ENCODE data around the gene APOF.
"Not testable (repeated sequence)": the region's sequence is repeated elsewhere in the genome, so short reads cannot be mapped to it uniquely, and the experiment has no call there.

The APOF gene, protein sequence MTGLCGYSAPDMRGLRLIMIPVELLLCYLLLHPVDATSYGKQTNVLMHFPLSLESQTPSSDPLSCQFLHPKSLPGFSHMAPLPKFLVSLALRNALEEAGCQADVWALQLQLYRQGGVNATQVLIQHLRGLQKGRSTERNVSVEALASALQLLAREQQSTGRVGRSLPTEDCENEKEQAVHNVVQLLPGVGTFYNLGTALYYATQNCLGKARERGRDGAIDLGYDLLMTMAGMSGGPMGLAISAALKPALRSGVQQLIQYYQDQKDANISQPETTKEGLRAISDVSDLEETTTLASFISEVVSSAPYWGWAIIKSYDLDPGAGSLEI

DNA sequence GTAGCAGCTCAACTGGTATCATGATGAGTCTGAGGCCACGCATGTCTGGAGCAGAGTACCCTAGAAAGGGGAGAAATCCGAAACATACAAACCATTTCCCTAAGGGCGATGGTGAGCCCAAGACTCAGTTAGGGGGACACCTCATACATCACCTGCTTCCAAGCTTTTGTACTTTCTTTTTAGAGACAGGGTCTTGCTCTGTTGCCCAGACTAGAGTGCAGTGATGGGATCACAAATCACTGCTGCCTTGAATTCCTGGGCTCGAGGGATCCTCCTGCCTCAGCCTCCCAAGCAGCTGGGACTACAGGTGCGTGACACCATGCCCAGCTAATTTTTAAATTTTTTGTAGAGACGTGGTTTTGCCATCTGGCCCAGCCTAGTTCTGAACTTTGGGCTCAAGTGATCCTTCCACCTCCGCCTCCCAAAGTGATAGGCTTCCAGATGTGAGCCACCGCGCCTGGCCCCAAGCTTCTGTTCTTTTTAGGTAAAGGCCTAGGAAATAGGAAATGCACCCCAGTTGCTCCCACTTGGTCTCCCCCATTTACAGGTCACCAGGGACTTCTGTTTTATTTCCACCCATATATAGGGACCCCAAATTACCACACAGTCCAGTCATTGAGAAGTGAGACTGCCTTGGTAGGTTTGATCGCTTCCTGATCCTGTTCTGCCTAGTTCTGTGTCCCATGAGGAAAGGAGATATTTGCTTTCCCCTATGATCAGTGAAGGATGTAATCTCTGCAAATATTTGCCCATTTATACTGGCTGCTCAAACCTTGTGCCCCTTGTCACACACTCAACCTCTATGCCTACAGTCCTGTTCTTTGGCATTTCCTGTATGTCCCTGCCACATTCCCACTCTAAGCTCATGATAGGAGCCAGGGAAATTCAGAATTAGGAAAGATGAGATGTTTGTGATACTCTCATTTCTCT is at the start of gene APOF:
Gene APOF, minus strand, starts transcription at position 728 of the 930 bp plus-strand sequence. Its CDS starts 112 bp downstream, at position 616.
- no peak for DNase-seq

GRCh38 chr12:56411781-56412639 is 49.4 kb upstream of the APOF start:
- no peak for DNase-seq

- no peak for DNase-seq
Observed at GRCh38 chr12:56410768-56411167, 48.1 kb upstream of the APOF start.

DNA sequence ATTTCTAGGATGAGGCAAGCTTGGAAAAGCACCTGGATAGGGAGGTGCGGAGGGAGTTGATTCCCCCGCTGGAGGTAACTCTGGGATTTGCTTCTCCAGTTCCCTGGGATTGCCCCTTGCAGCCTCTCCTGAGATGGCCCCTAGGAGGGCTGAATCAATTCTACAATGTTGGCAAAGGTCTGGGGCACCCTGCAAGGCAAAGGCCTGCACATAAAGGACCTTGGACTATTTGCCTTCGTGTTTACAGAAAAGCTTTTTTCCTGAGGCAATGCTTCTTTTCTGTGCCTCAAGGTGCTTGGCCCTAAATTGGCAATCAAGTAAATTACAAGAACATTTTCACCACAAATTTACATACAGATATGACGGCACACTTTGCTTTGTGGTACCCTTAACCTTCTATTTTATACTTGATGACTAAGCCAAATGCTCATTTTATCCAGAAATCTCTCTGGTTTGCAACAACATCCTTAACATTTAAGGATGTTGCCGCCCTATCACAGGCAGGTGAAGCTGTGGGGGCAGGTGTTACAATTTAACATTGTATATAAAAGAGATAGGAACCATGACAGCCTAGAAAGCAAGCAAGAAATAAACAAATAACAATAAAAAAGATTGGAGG is 46.3 kb upstream of the APOF start:
- DNase-seq: no peak

DNA sequence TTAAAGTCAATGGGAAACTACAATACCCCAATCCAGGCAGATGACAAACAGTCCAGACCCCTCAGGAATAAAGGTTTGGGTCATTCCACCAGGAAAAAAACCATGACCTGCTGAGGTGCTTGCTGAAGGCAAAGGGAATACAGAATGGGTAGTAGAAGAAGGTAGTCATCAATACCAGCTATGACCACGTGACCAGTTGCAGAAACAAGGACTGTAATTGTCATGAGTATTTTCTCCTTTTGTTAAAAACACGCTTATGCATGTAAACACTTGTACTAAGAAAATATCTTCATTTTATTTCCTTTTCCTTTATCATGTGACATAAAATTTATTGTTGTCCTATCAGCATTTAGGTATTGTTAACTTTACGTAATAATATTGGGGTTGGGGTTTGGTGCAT is 41.6 kb upstream of the APOF start:
- DNase-seq: not testable (repeated sequence)

DNA sequence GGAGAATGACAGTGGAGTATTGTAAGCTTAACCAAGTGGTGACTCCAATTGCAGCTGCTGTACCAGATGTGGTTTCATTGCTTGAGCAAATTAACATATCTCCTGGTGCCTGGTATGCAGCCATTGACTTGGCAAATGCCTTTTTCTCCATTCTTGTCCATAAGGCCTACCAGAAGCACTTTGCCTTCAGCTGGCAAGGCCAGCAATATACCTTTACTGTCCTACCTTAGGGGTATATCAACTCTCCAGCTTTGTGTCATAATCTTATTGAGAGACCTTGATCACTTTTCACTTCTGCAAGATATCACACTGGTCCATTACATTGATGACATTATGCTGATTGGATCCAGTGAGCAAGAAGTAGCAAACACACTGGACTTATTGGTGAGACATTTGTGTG is 39.0 kb upstream of the APOF start:
- not testable (repeated sequence) for DNase-seq

DNA sequence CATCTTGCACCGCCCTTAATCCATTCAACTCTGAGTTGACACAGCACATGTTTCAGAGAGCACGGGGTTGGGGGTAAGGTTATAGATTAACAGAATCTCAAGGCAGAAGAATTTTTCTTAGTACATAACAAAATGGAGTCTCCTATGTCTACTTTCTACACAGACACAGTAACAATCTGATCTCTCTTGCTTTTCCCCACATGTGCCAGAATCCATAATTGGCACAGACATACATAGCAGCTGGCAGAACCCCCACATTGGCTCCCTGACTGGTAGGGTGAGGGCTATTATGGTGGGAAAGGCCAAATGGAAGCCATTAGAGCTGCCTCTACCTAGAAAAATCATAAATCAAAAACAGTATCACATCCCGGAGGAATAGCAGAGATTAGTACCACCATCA is 38.5 kb upstream of the APOF start:
- not testable (repeated sequence) for DNase-seq

- DNase-seq: not testable (repeated sequence)
Observed at GRCh38 chr12:56399466-56399865, 36.8 kb upstream of the APOF start.

DNA sequence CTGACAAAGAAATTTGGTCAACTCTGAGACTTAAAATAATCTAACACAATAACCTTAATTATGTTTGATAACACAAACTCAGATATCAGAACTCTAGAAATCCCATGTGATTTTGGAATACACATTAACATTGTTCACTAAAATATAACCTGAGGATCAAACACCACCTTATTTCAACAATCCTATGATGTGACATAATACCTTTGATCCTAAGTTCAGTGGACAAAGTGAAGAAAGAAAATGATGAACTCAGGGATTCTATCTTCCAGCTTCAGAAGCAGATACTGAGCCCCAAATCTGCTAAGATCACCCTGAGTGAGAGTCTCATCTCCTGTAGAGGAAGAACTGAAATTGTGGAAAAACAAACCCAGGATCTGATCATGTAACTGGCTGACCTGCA is 35.7 kb upstream of the APOF start:
- no peak for DNase-seq

DNA sequence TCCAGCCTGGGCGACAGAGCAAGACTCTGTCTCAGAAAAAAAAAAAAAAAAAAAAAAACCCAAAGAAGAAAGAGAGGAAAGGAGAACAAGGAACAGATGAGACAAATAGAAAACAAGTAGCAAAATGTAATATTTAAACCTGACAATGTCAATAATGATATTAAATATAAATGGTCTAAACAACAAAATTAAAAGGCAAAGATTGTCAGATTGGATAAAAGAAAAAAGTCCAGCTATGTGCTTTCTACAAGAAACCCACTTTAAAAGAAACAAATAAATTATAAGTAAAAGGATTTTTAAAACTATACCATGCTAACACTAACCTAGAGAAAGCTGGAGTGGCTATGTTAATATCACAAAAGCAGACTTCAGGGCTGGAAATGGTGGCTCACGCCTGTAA is 29.7 kb upstream of the APOF start:
- no peak for DNase-seq

GRCh38 chr12:56391721-56392120 is 29.1 kb upstream of the APOF start:
- no peak for DNase-seq

GRCh38 chr12:56389412-56389811 is 26.8 kb upstream of the APOF start:
- no peak for DNase-seq

GRCh38 chr12:56387152-56387736 is 24.6 kb upstream of the APOF start:
- DNase-seq: no peak

- DNase-seq: no peak
Observed at GRCh38 chr12:56385873-56386272, 23.2 kb upstream of the APOF start.

DNA sequence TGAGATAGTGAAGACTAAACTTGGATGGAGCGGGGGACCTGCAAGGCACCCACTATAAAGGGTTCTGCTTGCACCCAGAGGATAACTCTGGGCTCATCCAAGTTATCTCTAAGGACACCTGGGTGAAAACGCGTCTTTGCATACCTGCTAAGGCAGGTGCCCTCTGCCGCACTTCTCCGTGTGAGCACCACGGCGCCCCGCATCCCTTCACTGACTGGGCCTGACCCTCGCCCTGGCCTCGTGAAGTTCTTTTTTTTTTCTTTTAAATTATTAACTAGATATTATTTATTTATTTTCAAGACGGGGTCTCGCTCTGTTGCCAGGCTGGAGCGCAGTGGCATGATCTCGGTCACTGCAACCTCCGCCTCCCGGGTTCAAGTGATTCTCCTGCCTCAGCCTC is 20.0 kb upstream of the APOF start:
- no peak for DNase-seq

- no peak for DNase-seq
Observed at GRCh38 chr12:56377989-56378316, 15.3 kb upstream of the APOF start.

DNA sequence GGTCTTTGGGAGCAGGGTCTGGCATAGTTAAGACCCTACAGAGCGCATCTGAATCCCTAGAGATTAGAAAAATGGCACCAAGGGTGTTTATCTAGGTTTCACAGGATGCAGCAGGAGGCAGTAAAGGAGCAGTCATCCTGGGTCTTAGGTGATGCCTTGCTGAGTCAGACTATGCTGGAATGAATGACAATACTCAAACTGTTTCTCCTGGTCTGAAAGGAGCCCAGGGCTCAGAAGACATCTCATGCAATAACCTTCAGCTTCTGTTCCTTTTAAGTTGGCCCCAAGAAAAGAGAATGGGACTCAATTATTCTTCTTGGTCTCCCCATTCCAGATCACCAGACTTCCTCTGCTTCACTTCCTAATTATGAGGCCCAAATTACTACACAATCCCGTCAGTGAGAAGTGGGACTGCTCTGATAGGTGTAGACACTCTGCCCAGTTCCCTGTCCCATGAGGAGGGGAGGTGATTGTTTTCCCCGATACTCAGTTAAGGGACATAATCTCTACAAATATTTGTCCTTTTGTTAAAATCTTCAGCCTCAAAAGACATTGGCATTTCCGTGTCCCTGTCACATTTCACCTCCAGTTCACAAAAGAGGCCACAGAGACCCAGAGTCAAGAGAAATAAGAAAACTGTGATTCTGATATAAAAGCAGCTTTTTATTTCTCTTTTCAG is 14.8 kb upstream of the APOF start:
- no peak for DNase-seq

DNA sequence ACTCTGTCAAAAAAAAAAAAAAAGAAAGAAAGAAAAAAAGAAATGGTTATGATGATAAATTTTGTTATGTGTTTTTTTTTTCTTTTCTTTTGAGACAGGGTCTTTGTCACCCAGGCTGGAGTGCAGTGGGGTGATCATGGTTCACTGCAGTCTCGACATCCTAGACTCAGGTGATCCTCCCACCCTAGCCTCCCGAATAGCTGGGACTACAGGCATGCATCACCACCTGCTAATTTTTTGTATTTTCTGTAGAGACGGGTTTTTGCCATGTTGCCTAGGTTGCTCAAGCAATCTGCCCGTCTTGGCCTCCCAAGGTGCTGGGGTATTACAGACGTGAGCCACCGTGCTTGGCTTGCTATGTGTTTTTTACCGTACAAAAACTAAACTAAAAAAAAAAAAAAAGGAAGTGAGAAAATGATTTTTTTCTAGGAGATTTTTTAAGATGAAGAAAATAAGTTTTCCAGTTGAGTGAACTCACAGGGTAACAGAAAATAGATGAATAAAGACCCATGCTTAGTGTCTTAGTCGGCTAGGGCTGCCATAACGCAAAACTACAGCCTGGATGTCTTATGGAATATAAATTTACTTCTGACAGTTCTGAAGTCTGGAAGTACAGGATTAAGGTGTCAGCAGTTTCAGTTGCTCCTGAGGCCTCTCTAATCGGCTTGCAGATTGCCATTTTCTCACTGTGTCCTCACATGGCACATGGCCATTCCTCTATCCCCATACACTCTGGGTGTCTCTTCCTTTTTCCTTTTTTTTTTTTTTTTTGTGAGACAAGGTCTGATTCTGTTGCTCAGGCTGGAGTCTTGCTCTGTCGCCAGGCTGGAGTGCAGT is 13.2 kb upstream of the APOF start:
- DNase-seq: no peak

- DNase-seq: no peak
Observed at GRCh38 chr12:56374726-56375597, 12.3 kb upstream of the APOF start.

- no peak for DNase-seq
Observed at GRCh38 chr12:56373515-56373914, 10.9 kb upstream of the APOF start.
